HG03558 (cell line): ENCODE results near the gene FILIP1.

ENCODE experiments used
- ATAC-seq: cut with Tn5 transposase; IDR thresholded peaks from one replicate; pipeline ENCODE4 v1.9.1; 2021; ENCODE audit warnings: moderate number of reproducible peaks; ENCODE audit not compliant: unreplicated experiment; ENCODE audit errors: extremely low read depth

The FILIP1 gene

GRCh38 chr6:75493400-75494064 lies at the start of gene FILIP1:
TSS of gene FILIP1 (minus strand) at chr6:75493800. CDS start at chr6:75414972, 78,828 bp downstream.
- no peak for ATAC-seq

GRCh38 chr6:75543311-75543710 lies 49.7 kb upstream of the FILIP1 start:
- ATAC-seq: no peak

GRCh38 chr6:75539136-75539535 lies 45.5 kb upstream of the FILIP1 start:
- ATAC-seq: no peak

GRCh38 chr6:75532521-75532920 lies 38.9 kb upstream of the FILIP1 start:
- no peak for ATAC-seq

- no peak for ATAC-seq
Observed at GRCh38 chr6:75531174-75531573, 37.6 kb upstream of the FILIP1 start.

- ATAC-seq: no peak
Observed at GRCh38 chr6:75530696-75531095, 37.1 kb upstream of the FILIP1 start.

- no peak for ATAC-seq
Observed at GRCh38 chr6:75528423-75528822, 34.8 kb upstream of the FILIP1 start.

- ATAC-seq: peak; percentile 71
Observed at GRCh38 chr6:75526502-75527127, 33.0 kb upstream of the FILIP1 start.

- ATAC-seq: no peak
Observed at GRCh38 chr6:75525682-75526081, 32.1 kb upstream of the FILIP1 start.

GRCh38 chr6:75524322-75524972 lies 30.8 kb upstream of the FILIP1 start:
- no peak for ATAC-seq

GRCh38 chr6:75516757-75517156 lies 23.2 kb upstream of the FILIP1 start:
- no peak for ATAC-seq

- ATAC-seq: no peak
Observed at GRCh38 chr6:75512591-75512990, 19.0 kb upstream of the FILIP1 start.

GRCh38 chr6:75505424-75505823 lies 11.8 kb upstream of the FILIP1 start:
- no peak for ATAC-seq

- ATAC-seq: no peak
Observed at GRCh38 chr6:75504465-75505222, 11.0 kb upstream of the FILIP1 start.

- ATAC-seq: no peak
Observed at GRCh38 chr6:75503291-75503690, 9.7 kb upstream of the FILIP1 start.

- ATAC-seq: no peak
Observed at GRCh38 chr6:75502884-75503283, 9.3 kb upstream of the FILIP1 start.

- no peak for ATAC-seq
Observed at GRCh38 chr6:75501756-75502155, 8.2 kb upstream of the FILIP1 start.

- ATAC-seq: no peak
Observed at GRCh38 chr6:75499640-75500039, 6.0 kb upstream of the FILIP1 start.

- ATAC-seq: no peak
Observed at GRCh38 chr6:75498862-75499261, 5.3 kb upstream of the FILIP1 start.

- no peak for ATAC-seq
Observed at GRCh38 chr6:75497994-75498393, 4.4 kb upstream of the FILIP1 start.

- no peak for ATAC-seq
Observed at GRCh38 chr6:75495011-75495410, 1.4 kb upstream of the FILIP1 start.
